Measurements from ENCODE around the gene ASZ1. TPM values are rescaled to one million over a fixed set of nuclear protein-coding genes. Genes with fewer than 3 reads are reported as not detected.

ASZ1 gene
- total RNA-seq, 1 experiment from 2014 or later: not detected

- BruUV-seq (replicated peaks): no TSS peak
- ATAC-seq: no peak
- Histone ChIP-seq H3K36me3 (ENCODE audit: control insufficient read depth in 1 of 2, insufficient read depth in 2 of 2, low read length in 2 of 2) (no peaks in the 10 kb centered on the region), H3K9me2 (ENCODE audit: insufficient read depth) (0 out of 2 replicates have a peak, but pooled peaks cover 3% of the 10 kb centered on the region), H4K20me1 (ENCODE audit: insufficient read depth) (no peaks in the 10 kb centered on the region), H3K4me1 (ENCODE audit: control insufficient read depth in 1 of 2, insufficient read depth in 2 of 2, low read length in 2 of 2) (no peaks in the 10 kb centered on the region), H3K27me3 (ENCODE audit: insufficient read depth, low read length) (no peaks in the 10 kb centered on the region), H3K4me3 (replicated peaks in 1 of 2; ENCODE audit: low read depth in 1 of 2, low read length in 2 of 2) (no peak overlapping the region), H2AFZ (ENCODE audit: low read depth, low read length, poor library complexity, severe bottlenecking) (no peak overlapping the region), H3K27ac (ENCODE audit: low read depth, low read length) (no peak overlapping the region), H3K9ac (ENCODE audit: low read length) (no peak overlapping the region), H3K4me2 (ENCODE audit: low read length) (no peak overlapping the region), H3K9me3 (ENCODE audit: control insufficient read depth in 1 of 2, insufficient read depth in 1 of 2, low read depth in 1 of 2, low read length in 2 of 2) (no peaks in the 10 kb centered on the region), H3K79me2 (ENCODE audit: insufficient read depth, low read length) (no peaks in the 10 kb centered on the region)
- POLR2A ChIA-PET: no interaction called here
- RAD21 ChIA-PET (ENCODE audit: low non-redundant PET in 1 of 2, low total read pairs in 2 of 2, uncharacterized antibody in 2 of 2, unreplicated experiment in 2 of 2): no interaction called here
- no peak for DNase-seq (ENCODE audit: low read depth, low spot score)
- CTCF ChIA-PET: no interaction called here
- intact Hi-C loops (cut with micrococcal nuclease): no loop called here
- no peak for TF ChIP-seq CEBPB (IDR thresholded peaks at IDR 0.05; ENCODE audit: low read depth)
- no peak for TF ChIP-seq RAD21 (IDR thresholded peaks at IDR 0.05; ENCODE audit: low read depth)
- TF ChIP-seq EZH2phosphoT487 (IDR thresholded peaks at IDR 0.05; ENCODE audit: borderline replicate concordance): no peak
- TF ChIP-seq, protein P1, sequence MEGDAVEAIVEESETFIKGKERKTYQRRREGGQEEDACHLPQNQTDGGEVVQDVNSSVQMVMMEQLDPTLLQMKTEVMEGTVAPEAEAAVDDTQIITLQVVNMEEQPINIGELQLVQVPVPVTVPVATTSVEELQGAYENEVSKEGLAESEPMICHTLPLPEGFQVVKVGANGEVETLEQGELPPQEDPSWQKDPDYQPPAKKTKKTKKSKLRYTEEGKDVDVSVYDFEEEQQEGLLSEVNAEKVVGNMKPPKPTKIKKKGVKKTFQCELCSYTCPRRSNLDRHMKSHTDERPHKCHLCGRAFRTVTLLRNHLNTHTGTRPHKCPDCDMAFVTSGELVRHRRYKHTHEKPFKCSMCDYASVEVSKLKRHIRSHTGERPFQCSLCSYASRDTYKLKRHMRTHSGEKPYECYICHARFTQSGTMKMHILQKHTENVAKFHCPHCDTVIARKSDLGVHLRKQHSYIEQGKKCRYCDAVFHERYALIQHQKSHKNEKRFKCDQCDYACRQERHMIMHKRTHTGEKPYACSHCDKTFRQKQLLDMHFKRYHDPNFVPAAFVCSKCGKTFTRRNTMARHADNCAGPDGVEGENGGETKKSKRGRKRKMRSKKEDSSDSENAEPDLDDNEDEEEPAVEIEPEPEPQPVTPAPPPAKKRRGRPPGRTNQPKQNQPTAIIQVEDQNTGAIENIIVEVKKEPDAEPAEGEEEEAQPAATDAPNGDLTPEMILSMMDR (IDR thresholded peaks at IDR 0.05 in 2 of 3, conservative IDR thresholded peaks at IDR 0.05 in 1 of 3; ENCODE audit: borderline replicate concordance in 1 of 3, insufficient read depth in 1 of 3, low read depth in 2 of 3, low read length in 2 of 3): no peak
- TF ChIP-seq ZBTB33 (IDR thresholded peaks at IDR 0.05; ENCODE audit: extremely low read depth, insufficient replicate concordance, low read length): no peak
- TF ChIP-seq EGR1 (IDR thresholded peaks at IDR 0.05; ENCODE audit: low read depth): no peak
- TF ChIP-seq, protein P2, sequence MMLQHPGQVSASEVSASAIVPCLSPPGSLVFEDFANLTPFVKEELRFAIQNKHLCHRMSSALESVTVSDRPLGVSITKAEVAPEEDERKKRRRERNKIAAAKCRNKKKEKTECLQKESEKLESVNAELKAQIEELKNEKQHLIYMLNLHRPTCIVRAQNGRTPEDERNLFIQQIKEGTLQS (IDR thresholded peaks at IDR 0.05): no peak
- no peak for TF ChIP-seq FOSL1 (IDR thresholded peaks at IDR 0.05; ENCODE audit: low read depth)
- no peak for TF ChIP-seq CBX3 (IDR thresholded peaks at IDR 0.05; ENCODE audit: low read depth)
- no peak for TF ChIP-seq ELF1 (IDR thresholded peaks at IDR 0.05; ENCODE audit: borderline replicate concordance, low read depth)
- TF ChIP-seq SIN3A (IDR thresholded peaks at IDR 0.05; ENCODE audit: low read depth): no peak
- TF ChIP-seq ZNF274 (IDR thresholded peaks at IDR 0.05; ENCODE audit: low read depth, low read length): no peak
- TF ChIP-seq YY1 (IDR thresholded peaks at IDR 0.05; ENCODE audit: extremely low read depth, insufficient replicate concordance, low read depth, low read length): no peak
- TF ChIP-seq POLR2AphosphoS5 (IDR thresholded peaks at IDR 0.05; ENCODE audit: low read depth, low read length): no peak
Observed at GRCh38 chr7:117372073-117372472, 55.2 kb downstream of the ASZ1 start.

Measured in HCT116 (cell line).